ENCODE results near the gene C1QTNF12. TPM values are rescaled to one million over a fixed set of nuclear protein-coding genes. Genes with fewer than 3 reads are reported as not detected.

C1QTNF12 gene
- total RNA-seq, 1 donor from 2014 or later: 2.5 TPM

GRCh38 chr1:1231400-1232207 lies 14.9 kb downstream of the C1QTNF12 start, which contains the start of gene SDF4:
Gene SDF4, minus strand, starts transcription at chr1:1232001. Its CDS starts 3,229 bp downstream, at chr1:1228772.
- H3K27ac Mint-ChIP-seq: peak within 1 kb of the TSS; percentile 95
- peaks cover 13% of the 10 kb centered on the region for H3K36me3 Mint-ChIP-seq
- DNase-seq (ENCODE audit: extremely low spot score, unreplicated experiment): peak; percentile 97
- H3K27me3 Mint-ChIP-seq: no peaks in the 10 kb centered on the region
- no peaks in the 10 kb centered on the region for H3K9me3 Mint-ChIP-seq
- peaks cover 20% of the 10 kb centered on the region for H3K4me1 Mint-ChIP-seq (ENCODE audit: unreplicated experiment)
- TF ChIP-seq, protein P1, sequence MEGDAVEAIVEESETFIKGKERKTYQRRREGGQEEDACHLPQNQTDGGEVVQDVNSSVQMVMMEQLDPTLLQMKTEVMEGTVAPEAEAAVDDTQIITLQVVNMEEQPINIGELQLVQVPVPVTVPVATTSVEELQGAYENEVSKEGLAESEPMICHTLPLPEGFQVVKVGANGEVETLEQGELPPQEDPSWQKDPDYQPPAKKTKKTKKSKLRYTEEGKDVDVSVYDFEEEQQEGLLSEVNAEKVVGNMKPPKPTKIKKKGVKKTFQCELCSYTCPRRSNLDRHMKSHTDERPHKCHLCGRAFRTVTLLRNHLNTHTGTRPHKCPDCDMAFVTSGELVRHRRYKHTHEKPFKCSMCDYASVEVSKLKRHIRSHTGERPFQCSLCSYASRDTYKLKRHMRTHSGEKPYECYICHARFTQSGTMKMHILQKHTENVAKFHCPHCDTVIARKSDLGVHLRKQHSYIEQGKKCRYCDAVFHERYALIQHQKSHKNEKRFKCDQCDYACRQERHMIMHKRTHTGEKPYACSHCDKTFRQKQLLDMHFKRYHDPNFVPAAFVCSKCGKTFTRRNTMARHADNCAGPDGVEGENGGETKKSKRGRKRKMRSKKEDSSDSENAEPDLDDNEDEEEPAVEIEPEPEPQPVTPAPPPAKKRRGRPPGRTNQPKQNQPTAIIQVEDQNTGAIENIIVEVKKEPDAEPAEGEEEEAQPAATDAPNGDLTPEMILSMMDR (conservative IDR thresholded peaks at IDR 0.05): no peak
- peak within 1 kb of the TSS; percentile 97 for H3K4me3 Mint-ChIP-seq

- DNase-seq (ENCODE audit: extremely low spot score, unreplicated experiment): no peak
- Mint-ChIP-seq H3K9me3 (no peaks in the 10 kb centered on the region), H3K4me3 (peak overlapping the region; percentile 97), H3K27me3 (no peaks in the 10 kb centered on the region), H3K36me3 (peaks cover 14% of the 10 kb centered on the region), H3K4me1 (ENCODE audit: unreplicated experiment) (peaks cover 20% of the 10 kb centered on the region), H3K27ac (peak overlapping the region; percentile 95)
- TF ChIP-seq, protein P1 (conservative IDR thresholded peaks at IDR 0.05): peak; percentile 47
Observed at GRCh38 chr1:1230656-1231399, 15.7 kb downstream of the C1QTNF12 start.

DNA sequence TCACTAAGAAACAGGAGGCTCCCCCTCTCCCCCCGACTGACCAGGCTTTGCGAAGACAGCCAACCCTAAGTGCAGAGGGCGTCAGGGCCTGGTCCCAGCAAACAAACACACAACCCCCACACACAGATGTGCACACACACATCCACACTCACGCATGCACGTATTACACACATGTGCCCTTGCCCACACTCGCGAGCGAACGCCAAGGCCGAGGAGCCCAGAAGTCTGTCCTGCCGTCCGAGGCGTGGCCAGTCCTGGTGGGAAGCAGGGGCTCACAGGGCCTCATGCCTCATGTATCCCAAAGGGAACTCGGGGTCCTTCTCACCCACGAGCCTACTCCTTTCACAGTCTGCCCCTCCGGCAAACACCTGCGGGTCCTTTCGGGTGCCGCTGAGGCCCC lies 16.8 kb downstream of the C1QTNF12 start:
- peaks cover 17% of the 10 kb centered on the region for H3K36me3 Mint-ChIP-seq
- DNase-seq (ENCODE audit: extremely low spot score, unreplicated experiment): no peak
- peak overlapping the region; percentile 23 for H3K4me3 Mint-ChIP-seq
- H3K27ac Mint-ChIP-seq: no peak overlapping the region
- H3K9me3 Mint-ChIP-seq: no peaks in the 10 kb centered on the region
- H3K4me1 Mint-ChIP-seq (ENCODE audit: unreplicated experiment): peaks cover 20% of the 10 kb centered on the region
- no peaks in the 10 kb centered on the region for H3K27me3 Mint-ChIP-seq
- TF ChIP-seq, protein P1 (conservative IDR thresholded peaks at IDR 0.05): no peak

DNA sequence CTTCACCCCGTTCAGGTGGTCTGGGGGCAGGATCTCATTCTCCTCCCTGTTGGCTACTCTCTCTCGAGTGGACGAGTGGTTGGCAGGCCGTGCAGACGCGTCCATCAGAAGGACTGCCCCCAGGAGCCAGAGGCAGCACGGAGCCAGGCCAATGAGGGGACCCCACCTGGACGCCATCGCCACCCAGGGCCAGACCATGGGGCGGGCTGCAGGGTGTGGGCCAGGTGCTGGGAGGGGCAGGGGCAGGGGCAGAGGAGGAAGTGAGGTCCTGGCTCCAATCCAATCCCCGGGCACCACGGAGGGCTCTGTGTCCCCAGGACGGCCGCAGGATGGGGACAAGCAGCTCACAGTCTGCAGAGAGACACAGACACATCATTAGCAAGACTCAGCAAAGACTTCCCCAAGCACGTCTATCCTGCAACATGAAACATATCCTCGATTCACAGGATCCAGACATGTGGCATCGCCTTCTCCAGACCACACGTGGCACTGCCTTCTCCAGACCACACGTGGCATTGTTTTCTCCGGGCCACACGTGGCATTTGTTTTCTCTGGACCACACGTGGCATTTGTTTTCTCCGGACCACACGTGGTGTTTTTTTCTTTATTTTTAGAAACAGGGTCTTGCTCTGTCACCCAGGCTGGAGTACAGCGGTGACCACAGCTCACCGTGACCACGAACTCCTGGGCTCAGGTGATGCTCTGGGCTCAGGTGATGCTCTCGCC lies 17.8 kb downstream of the C1QTNF12 start:
- TF ChIP-seq, protein P1 (conservative IDR thresholded peaks at IDR 0.05): no peak
- no peak overlapping the region for H3K27ac Mint-ChIP-seq
- DNase-seq (ENCODE audit: extremely low spot score, unreplicated experiment): no peak
- peaks cover 15% of the 10 kb centered on the region for H3K4me1 Mint-ChIP-seq (ENCODE audit: unreplicated experiment)
- H3K27me3 Mint-ChIP-seq: no peaks in the 10 kb centered on the region
- H3K4me3 Mint-ChIP-seq: no peak overlapping the region
- peaks cover 12% of the 10 kb centered on the region for H3K36me3 Mint-ChIP-seq
- H3K9me3 Mint-ChIP-seq: no peaks in the 10 kb centered on the region

DNA sequence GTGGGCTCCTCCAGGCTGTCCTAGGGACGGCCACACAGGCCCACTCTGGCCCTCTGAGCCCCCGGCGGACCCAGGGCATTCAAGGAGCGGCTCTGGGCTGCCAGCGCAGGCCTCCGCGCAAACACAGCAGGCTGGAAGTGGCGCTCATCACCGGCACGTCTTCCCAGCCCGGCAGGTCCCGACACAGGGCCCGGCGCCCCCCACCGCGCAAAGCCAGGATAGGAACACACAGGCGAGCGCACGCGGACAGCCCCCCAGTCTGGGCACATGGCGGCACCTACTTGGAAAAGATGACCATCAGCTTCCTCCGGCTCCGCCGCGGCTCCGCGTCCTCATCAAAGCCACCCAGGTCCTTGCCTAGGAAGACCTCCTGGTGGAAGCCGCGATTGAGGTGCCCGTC lies 18.3 kb downstream of the C1QTNF12 start:
- Mint-ChIP-seq H3K27ac (no peak overlapping the region), H3K36me3 (peaks cover 8% of the 10 kb centered on the region), H3K9me3 (no peaks in the 10 kb centered on the region), H3K4me1 (ENCODE audit: unreplicated experiment) (peaks cover 9% of the 10 kb centered on the region), H3K27me3 (no peaks in the 10 kb centered on the region), H3K4me3 (no peak overlapping the region)
- TF ChIP-seq, protein P1 (conservative IDR thresholded peaks at IDR 0.05): no peak
- DNase-seq (ENCODE audit: extremely low spot score, unreplicated experiment): no peak
